ENCODE measurements around the gene KRT31.
"Not testable (repeated sequence)": the region's sequence is repeated elsewhere in the genome, so short reads cannot be mapped to it uniquely, and the experiment has no call there.

KRT31 gene

DNA sequence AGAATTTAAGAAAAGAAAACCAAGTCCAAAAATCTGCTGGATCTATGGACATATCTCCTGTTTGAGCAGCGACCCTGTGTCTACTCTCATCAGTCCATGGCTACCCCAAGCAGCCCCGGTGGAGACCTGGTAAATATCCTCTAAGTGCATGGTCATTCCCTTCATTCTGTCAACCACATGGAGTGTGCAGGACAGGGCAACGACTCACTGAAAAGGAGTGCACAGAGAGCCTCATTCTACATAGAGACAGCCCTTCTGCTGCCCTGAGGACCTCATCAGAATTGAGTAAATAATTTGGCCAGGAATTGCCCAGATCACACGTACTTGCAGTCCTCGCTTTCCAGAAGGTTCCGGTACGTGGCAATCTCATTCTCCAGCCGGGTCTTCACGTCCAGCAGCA lies 40.4 kb upstream of the KRT31 start:
- TF ChIP-seq, protein P1, sequence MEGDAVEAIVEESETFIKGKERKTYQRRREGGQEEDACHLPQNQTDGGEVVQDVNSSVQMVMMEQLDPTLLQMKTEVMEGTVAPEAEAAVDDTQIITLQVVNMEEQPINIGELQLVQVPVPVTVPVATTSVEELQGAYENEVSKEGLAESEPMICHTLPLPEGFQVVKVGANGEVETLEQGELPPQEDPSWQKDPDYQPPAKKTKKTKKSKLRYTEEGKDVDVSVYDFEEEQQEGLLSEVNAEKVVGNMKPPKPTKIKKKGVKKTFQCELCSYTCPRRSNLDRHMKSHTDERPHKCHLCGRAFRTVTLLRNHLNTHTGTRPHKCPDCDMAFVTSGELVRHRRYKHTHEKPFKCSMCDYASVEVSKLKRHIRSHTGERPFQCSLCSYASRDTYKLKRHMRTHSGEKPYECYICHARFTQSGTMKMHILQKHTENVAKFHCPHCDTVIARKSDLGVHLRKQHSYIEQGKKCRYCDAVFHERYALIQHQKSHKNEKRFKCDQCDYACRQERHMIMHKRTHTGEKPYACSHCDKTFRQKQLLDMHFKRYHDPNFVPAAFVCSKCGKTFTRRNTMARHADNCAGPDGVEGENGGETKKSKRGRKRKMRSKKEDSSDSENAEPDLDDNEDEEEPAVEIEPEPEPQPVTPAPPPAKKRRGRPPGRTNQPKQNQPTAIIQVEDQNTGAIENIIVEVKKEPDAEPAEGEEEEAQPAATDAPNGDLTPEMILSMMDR (IDR thresholded peaks at IDR 0.05; ENCODE audit: low read depth, low read length, missing control alignments) = no peak
- no peak for DNase-seq (ENCODE audit: low read depth)
- H3K4me3 ChIP-seq (ENCODE audit: low read depth, low read length) = no peak overlapping the region

DNA sequence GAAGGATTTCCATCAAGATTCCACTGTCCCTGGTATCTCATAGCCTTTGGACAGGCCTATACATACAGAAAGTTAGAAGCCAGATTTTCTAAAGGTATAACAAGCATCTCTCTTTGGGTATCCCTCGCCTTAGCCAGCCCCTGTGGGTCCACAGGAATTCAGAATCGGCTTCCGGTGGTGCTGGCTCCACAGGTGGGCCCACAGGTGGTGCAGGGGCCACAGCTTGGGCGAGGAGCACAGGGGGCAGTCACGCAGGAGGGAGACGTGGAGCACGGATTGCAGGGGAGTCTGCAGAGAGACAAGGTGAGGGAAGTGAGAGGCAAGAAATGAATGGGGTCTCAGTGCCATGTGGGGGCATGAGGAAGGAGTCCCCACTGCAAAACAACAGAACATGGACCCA lies 39.8 kb upstream of the KRT31 start:
- TF ChIP-seq, protein P1 (IDR thresholded peaks at IDR 0.05; ENCODE audit: low read depth, low read length, missing control alignments) = no peak
- DNase-seq (ENCODE audit: low read depth) = no peak
- no peak overlapping the region for H3K4me3 ChIP-seq (ENCODE audit: low read depth, low read length)

DNA sequence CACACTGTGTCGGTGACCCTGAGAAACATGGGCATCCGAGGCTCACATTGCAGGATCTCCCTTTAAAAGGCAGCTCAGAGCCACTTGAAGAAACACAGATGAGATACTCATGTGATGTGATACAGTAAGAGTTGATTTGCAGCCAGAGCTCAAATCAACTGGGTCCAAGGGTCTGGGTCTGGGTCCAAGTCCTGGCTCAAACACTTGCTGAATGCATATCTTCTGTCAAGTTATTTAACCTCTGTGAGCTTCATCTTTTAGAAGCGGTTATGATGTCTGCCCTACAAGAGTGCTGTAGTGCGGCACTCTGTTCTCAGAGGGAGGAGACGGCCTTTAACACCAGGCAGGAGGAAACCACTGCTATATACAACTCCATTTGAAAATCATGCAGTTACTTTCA lies 37.0 kb upstream of the KRT31 start:
- no peak overlapping the region for H3K4me3 ChIP-seq (ENCODE audit: low read depth, low read length)
- TF ChIP-seq, protein P1 (IDR thresholded peaks at IDR 0.05; ENCODE audit: low read depth, low read length, missing control alignments) = no peak
- no peak for DNase-seq (ENCODE audit: low read depth)

DNA sequence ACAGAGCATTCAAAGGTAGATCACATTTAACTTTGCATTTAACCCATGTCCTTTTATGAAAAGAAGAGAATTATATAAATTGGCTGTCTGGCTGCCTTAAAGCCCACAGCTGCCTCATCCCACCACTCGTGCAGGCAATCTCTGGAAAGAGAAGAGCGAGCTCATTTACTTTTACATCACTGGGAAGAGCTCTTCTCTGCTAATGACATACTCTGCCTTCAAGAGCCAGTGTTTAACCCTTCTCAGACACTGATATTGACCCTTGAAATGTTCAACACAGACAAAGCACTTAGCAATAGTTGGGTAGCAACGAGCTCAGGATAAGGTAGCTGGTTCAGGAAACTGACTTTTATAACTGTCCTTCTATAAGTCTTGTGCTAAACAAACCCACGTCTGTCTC lies 36.6 kb upstream of the KRT31 start:
- DNase-seq (ENCODE audit: low read depth) = no peak
- H3K4me3 ChIP-seq (ENCODE audit: low read depth, low read length) = no peak overlapping the region
- TF ChIP-seq, protein P1 (IDR thresholded peaks at IDR 0.05; ENCODE audit: low read depth, low read length, missing control alignments) = no peak

DNA sequence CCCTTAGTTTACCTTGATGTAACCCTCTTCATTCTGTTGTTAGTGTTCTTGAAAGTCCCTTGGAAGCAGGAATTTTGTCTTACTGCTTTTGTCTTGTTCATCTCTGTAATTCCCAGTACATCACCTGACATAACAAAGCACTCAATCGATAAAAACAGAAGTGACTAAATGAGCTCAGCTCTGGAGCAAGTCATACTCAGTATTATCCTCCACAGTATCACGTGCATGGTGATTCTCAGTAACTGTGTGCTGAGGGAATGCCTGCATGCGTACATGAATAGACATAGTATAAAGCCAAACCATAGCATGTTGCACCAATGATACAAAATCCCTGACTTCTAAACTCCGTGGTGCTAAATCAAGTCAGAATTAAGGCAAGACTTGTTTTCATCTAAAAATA lies 36.2 kb upstream of the KRT31 start:
- DNase-seq (ENCODE audit: low read depth) = no peak
- TF ChIP-seq, protein P1 (IDR thresholded peaks at IDR 0.05; ENCODE audit: low read depth, low read length, missing control alignments) = no peak
- H3K4me3 ChIP-seq (ENCODE audit: low read depth, low read length) = no peak overlapping the region

DNA sequence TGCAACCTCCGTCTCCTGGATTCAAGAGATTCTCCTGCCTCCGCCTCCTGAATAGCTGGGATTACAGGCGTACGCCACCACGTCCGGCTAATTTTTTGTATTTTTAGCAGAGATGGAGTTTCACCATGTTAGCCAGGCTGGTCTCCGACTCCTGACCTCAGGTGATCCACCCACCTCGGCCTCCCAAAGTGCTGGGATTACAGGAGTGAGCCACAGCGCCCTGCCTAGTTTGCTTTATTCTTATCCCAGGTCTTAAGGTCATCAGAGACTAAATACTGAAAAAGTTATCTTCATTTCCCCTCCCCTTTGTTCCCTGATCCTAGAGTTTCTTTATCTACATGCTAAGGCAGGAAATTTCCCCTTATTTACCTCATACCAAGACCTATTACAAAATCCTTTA lies 33.0 kb upstream of the KRT31 start:
- DNase-seq (ENCODE audit: low read depth); H3K4me3 ChIP-seq (ENCODE audit: low read depth, low read length): not testable (repeated sequence)

DNA sequence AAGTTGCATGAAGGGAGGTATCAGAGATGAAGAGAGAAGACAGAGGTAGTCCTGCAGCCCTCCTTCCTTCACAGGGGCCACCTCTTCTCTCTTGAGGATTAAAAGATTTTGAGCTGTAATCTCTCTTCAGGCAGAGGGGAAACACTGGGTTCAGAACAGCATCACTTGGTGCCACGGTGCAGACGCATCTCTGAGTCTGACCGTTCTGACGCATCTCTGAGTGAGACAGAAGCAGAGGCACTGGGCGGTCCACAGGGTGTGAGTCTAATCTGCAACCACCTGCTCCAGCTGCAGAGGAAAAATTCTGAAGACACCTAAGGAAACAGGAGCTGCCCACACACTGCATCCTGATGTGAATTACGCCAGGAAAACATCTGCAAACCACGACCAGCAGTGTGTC lies 32.3 kb upstream of the KRT31 start:
- H3K4me3 ChIP-seq (ENCODE audit: low read depth, low read length) = no peak overlapping the region
- DNase-seq (ENCODE audit: low read depth) = no peak
- TF ChIP-seq, protein P1 (IDR thresholded peaks at IDR 0.05; ENCODE audit: low read depth, low read length, missing control alignments) = no peak

All from GM12864 (cell line).